ENCODE results near the gene NELL2.

DNA sequence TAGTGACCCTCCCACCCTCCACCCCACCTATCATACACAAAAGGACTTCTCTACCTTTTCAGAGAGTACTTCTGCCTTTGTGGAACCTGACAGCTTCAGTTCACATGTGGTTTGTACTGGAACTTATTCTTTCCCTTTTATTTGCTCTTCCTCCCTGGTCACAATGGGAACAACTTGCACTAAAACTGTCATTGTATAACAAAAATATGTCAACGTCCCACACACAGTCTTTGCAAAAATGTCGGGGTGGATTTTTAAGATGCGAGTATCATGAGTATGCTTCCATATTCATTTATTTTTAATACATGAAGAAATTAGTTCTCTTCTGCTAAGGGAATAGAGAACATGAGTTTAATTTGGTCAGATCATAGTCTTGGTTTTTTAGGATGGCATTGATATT is 45.6 kb upstream of the NELL2 start:
- TF ChIP-seq, protein P1, sequence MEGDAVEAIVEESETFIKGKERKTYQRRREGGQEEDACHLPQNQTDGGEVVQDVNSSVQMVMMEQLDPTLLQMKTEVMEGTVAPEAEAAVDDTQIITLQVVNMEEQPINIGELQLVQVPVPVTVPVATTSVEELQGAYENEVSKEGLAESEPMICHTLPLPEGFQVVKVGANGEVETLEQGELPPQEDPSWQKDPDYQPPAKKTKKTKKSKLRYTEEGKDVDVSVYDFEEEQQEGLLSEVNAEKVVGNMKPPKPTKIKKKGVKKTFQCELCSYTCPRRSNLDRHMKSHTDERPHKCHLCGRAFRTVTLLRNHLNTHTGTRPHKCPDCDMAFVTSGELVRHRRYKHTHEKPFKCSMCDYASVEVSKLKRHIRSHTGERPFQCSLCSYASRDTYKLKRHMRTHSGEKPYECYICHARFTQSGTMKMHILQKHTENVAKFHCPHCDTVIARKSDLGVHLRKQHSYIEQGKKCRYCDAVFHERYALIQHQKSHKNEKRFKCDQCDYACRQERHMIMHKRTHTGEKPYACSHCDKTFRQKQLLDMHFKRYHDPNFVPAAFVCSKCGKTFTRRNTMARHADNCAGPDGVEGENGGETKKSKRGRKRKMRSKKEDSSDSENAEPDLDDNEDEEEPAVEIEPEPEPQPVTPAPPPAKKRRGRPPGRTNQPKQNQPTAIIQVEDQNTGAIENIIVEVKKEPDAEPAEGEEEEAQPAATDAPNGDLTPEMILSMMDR (IDR thresholded peaks at IDR 0.05) = no peak
- TF ChIP-seq, protein P2, sequence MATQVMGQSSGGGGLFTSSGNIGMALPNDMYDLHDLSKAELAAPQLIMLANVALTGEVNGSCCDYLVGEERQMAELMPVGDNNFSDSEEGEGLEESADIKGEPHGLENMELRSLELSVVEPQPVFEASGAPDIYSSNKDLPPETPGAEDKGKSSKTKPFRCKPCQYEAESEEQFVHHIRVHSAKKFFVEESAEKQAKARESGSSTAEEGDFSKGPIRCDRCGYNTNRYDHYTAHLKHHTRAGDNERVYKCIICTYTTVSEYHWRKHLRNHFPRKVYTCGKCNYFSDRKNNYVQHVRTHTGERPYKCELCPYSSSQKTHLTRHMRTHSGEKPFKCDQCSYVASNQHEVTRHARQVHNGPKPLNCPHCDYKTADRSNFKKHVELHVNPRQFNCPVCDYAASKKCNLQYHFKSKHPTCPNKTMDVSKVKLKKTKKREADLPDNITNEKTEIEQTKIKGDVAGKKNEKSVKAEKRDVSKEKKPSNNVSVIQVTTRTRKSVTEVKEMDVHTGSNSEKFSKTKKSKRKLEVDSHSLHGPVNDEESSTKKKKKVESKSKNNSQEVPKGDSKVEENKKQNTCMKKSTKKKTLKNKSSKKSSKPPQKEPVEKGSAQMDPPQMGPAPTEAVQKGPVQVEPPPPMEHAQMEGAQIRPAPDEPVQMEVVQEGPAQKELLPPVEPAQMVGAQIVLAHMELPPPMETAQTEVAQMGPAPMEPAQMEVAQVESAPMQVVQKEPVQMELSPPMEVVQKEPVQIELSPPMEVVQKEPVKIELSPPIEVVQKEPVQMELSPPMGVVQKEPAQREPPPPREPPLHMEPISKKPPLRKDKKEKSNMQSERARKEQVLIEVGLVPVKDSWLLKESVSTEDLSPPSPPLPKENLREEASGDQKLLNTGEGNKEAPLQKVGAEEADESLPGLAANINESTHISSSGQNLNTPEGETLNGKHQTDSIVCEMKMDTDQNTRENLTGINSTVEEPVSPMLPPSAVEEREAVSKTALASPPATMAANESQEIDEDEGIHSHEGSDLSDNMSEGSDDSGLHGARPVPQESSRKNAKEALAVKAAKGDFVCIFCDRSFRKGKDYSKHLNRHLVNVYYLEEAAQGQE (IDR thresholded peaks at IDR 0.05) = no peak
- TF ChIP-seq POLR2A (IDR thresholded peaks at IDR 0.05; ENCODE audit: low read length) (no peak), RNF2 (IDR thresholded peaks at IDR 0.05; ENCODE audit: borderline replicate concordance, low read depth) (no peak), RFX5 (IDR thresholded peaks at IDR 0.05) (no peak), JUN (IDR thresholded peaks at IDR 0.05) (no peak), BHLHE40 (IDR thresholded peaks at IDR 0.05; ENCODE audit: low read depth, low read length) (no peak), CHD2 (IDR thresholded peaks at IDR 0.05; ENCODE audit: low read length, partially characterized antibody) (no peak), RAD21 (conservative IDR thresholded peaks at IDR 0.05 in 1 of 2, IDR thresholded peaks at IDR 0.05 in 1 of 2) (no peak)

Measured in A549 (cell line).